Stimulated activated CD8-positive, alpha-beta memory T cell treated with anti-CD3 and anti-CD28 coated beads, Interleukin-4, amount 100 ng/mL, for 24 hours (primary cell): ENCODE measurements around the gene NANOS3.
A peak's percentile ranks its signal among the peaks of the same experiment; 100 is the strongest.

ENCODE experiments used
- DNase-seq: peaks from one replicate; pipeline ENCODE4 v3.0.0-alpha.2; 2020; ENCODE audit warnings: low read depth

NANOS3 gene

DNA sequence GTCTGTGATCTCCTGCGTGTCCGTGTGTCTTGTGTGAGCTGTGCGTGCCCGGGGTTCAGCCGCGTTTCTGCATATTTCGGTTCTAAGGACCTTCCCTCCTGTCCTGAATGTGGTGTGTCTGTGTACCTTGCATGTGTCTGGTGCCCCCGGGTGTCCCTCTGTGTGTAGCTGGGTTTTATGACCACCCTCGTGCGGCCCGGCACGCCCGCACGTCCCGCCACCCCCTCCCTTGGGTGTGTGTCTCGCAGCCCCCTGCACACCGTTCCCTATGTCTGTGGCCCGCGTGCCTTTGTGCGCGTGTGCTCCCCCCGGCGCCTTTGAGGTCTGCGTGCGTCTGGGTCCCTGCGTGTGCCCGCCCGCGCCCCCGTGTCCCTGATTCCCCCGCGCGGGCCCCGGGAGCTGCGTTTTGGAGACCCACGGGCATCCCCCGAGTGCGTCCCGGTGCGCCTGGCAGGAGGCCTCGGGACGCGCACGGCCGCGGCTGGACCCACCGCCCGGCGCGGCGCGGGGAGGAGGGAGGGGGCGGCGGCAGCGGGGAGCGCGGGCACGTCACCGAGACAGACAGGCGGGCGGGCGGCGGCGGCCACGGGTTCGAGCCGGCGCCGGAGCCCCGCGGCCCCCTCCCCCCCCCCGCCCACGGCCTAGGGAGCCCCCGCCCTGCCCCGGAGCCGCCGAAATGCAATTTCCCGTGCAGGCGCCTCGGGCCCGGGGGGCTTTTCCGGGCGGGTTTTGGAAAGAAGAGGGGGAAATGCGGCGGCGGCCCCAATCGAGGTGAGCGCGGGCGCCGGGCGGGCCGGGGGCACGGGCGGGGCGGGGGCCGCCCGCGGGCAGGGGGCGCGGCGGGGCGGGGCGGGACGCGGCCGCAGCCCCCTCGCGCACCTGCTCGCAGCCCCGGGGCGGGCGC, 12.0 kb upstream of the NANOS3 start:
- no peak for DNase-seq

- no peak for DNase-seq
Measured at GRCh38 chr19:13865571-13866462, 11.1 kb upstream of the NANOS3 start.

- DNase-seq, result no peak
Measured at GRCh38 chr19:13866463-13867046, 10.4 kb upstream of the NANOS3 start.

DNA sequence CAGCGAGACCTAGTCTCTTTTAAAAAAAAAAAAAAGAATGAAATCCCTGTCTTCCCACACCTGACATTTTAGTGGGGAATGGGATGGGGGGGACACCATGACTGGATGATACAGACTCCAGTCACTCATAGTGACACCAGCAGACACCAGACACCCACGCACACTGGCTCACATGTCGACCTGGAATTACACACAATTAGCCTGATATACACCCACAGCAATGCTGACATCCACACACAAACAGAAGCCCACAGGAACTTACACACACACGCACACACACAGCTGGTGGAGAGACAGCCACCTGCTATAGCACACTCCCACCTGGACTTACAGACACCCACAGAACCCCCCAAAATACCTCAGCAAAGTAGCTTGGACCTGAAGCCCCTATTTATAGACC, 8.3 kb upstream of the NANOS3 start:
- DNase-seq, result no peak

DNA sequence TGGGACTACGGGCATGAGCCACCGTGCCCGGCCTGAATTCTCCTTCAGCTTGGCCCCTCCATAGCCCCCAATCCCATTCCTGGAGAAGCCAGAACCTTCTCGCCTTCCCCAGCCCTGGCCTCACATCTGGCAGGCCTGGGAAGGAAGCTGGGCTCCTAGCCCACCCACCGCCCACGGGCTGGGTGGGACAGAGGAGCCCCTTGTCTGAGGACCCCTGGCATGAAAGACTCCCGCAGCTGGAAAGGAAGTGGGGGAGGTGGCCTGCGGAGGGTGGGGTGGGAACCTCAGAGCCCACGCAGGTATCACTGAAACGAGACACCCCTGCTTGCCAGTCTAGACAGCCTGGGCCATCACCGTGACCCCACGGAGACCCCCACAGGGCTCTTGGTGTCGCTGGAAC, 7.7 kb upstream of the NANOS3 start:
- DNase-seq, result no peak

GRCh38 chr19:13870873-13871272, 6.1 kb upstream of the NANOS3 start:
- no peak for DNase-seq

DNA sequence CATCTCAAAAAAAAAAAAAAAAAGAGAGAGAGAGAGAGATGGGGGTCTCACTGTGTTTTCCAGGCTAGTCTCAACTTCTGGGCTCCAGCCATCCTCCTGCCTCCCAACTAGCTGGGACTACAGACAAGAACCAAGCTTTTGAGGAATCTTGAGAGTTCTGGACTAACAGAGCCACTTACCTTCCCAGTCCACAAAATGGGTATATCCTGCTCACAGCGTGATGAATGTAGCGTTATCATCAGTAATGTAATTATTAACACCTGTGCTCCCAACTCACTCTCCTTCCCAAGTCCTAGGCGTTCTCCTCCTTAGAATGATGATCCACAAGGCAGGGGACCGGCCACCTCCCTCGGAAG, 4.6 kb upstream of the NANOS3 start:
- no peak for DNase-seq

GRCh38 chr19:13872695-13873389, 4.1 kb upstream of the NANOS3 start:
- no peak for DNase-seq

DNA sequence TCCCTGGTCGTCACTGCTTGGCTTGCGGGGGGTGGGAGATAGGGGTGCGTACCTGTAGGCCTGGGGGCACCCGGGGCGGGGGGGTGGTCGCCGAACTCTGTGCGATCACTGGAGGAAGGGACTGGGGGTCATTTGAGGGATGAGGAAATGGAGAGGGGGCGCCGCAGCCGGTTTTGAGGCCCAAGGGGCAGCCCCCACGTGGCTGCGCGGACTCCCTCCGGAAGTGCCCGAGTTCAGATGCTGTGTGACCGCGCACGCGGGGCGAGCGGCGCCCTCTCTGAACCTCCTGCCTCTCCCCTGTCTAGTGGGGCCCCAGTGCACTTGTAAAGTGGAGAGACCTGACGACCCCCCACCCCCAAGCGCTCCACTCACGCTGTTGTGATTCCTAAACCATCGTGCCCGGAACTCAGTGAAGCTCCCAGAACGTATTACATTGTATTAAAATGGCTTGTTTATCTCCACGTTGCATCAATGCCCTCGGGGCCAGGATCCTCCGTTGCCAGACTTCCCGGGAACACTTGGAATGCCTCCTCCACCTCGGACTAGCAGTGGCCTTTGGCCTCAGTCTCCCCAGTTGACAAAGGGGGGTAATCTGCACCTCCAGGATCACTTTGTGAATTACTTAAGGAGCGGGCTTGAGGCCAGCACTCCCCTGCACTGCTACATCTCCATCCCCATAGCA, 3.0 kb upstream of the NANOS3 start:
- DNase-seq, result no peak

DNA sequence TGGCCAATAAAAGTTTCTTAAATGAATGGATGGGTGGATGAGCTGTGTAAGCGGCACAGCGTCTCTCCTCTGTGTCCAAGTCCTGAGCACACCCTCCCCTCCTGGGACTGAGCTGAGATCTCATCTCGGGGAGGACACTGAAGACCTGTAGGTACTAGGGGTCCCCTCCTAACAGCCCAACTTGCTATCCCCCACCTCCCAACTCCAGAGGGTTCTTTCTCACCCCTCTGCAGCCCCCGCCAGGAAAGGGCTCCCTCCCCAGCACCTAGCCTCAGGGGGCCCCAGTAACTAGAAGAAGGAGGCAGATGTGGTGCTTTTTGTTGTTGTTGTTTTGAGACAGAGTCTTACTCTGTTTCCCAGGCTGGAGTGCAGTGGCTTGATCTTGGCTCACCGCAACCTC, 1.1 kb upstream of the NANOS3 start:
- no peak for DNase-seq

- no peak for DNase-seq
Measured at GRCh38 chr19:13877303-13877702, 369 bp downstream of the NANOS3 start.

GRCh38 chr19:13880059-13881043, 3.4 kb downstream of the NANOS3 start:
- peak; percentile 98 for DNase-seq

DNA sequence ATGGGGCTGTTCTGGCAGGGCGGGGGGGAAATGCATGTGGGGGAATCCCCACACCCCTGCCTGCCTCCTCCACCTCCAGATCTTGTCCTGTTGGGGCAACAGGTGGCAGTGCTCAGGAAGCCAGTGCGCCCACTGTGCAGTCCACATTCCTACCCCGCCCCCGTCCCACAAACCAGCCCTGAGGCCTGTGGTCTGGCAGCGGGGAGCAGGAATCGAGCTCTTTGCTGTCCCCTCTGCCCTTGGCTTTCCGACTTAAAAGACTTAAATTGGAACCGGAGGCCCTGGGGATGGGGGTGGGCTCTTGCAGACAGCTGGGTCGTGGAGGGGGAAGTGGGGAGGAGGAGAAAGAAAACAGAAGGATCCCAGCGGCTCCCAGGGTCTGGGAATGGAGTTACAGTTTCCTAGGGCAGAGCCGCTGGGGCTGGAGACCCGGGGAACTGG, 4.3 kb downstream of the NANOS3 start:
- no peak for DNase-seq

- no peak for DNase-seq
Measured at GRCh38 chr19:13881692-13882418, 4.9 kb downstream of the NANOS3 start.

GRCh38 chr19:13882419-13882795, 5.5 kb downstream of the NANOS3 start:
- DNase-seq, result no peak

- no peak for DNase-seq
Measured at GRCh38 chr19:13882836-13883235, 5.9 kb downstream of the NANOS3 start.

GRCh38 chr19:13883516-13884064, 6.7 kb downstream of the NANOS3 start:
- no peak for DNase-seq

- no peak for DNase-seq
Measured at GRCh38 chr19:13884726-13885591, 8.0 kb downstream of the NANOS3 start.
